ENCODE results near the gene TYW1B.
"Not testable (repeated sequence)": the region's sequence is repeated elsewhere in the genome, so short reads cannot be mapped to it uniquely, and the experiment has no call there.

Gene TYW1B

GRCh38 chr7:72618435-72619180 lies 209.4 kb downstream of the TYW1B start:
- DNase-seq: not testable (repeated sequence)

- not testable (repeated sequence) for DNase-seq
Observed at GRCh38 chr7:72609761-72610160, 218.2 kb downstream of the TYW1B start.

GRCh38 chr7:72607988-72608387 lies 220.0 kb downstream of the TYW1B start:
- not testable (repeated sequence) for DNase-seq

GRCh38 chr7:72605863-72606431 lies 222.1 kb downstream of the TYW1B start:
- not testable (repeated sequence) for DNase-seq

GRCh38 chr7:72604771-72605611 lies 223.0 kb downstream of the TYW1B start:
- DNase-seq: not testable (repeated sequence)

- DNase-seq: not testable (repeated sequence)
Observed at GRCh38 chr7:72603476-72603875, 224.5 kb downstream of the TYW1B start.

GRCh38 chr7:72603073-72603472 lies 224.9 kb downstream of the TYW1B start:
- no peak for DNase-seq

GRCh38 chr7:72601683-72602082 lies 226.3 kb downstream of the TYW1B start:
- DNase-seq: not testable (repeated sequence)

- DNase-seq: not testable (repeated sequence)
Observed at GRCh38 chr7:72590023-72590422, 238.0 kb downstream of the TYW1B start.

- not testable (repeated sequence) for DNase-seq
Observed at GRCh38 chr7:72587267-72587666, 240.7 kb downstream of the TYW1B start.

GRCh38 chr7:72584576-72584975 lies 243.4 kb downstream of the TYW1B start:
- not testable (repeated sequence) for DNase-seq

GRCh38 chr7:72583620-72584361 lies 244.2 kb downstream of the TYW1B start:
- DNase-seq: not testable (repeated sequence)

- DNase-seq: not testable (repeated sequence)
Observed at GRCh38 chr7:72580142-72580770, 247.7 kb downstream of the TYW1B start.

GRCh38 chr7:72577107-72577506 lies 250.9 kb downstream of the TYW1B start:
- no peak for DNase-seq

- not testable (repeated sequence) for DNase-seq
Observed at GRCh38 chr7:72561988-72562387, 266.0 kb downstream of the TYW1B start.

- not testable (repeated sequence) for DNase-seq
Observed at GRCh38 chr7:72559546-72559945, 268.5 kb downstream of the TYW1B start.

- DNase-seq: not testable (repeated sequence)
Observed at GRCh38 chr7:72556733-72557132, 271.3 kb downstream of the TYW1B start.

- not testable (repeated sequence) for DNase-seq
Observed at GRCh38 chr7:72555238-72555637, 272.8 kb downstream of the TYW1B start.

GRCh38 chr7:72554401-72554800 lies 273.6 kb downstream of the TYW1B start:
- DNase-seq: not testable (repeated sequence)

GRCh38 chr7:72550454-72550853 lies 277.5 kb downstream of the TYW1B start:
- DNase-seq: peak; percentile 23

- not testable (repeated sequence) for DNase-seq
Observed at GRCh38 chr7:72546586-72547237, 281.3 kb downstream of the TYW1B start.

GRCh38 chr7:72544531-72544930 lies 283.5 kb downstream of the TYW1B start:
- not testable (repeated sequence) for DNase-seq

All from activated CD4-positive, alpha-beta T cell treated with anti-CD3 and anti-CD28 coated beads for 48 hours (primary cell).